MM.1S (cell line): Measurements from ENCODE around the gene LSM14B.

Experiments used
- DNase-seq: peaks from one replicate; pipeline ENCODE4 v3.0.0-alpha.2; 2015
- H2AFZ ChIP-seq: fragments of 300-600 bp; sonication (generic); 2 replicates; pipeline ENCODE4 v1.6.0; 2016; ENCODE audit warnings: antibody characterized with exemption, low read length
- H3F3A ChIP-seq: fragments of 300-600 bp; sonication (generic); 2 replicates; pipeline ENCODE4 v1.6.1; 2016; ENCODE audit warnings: mild to moderate bottlenecking, antibody characterized with exemption, low read length, moderate library complexity, mixed read lengths; ENCODE audit not compliant: insufficient read depth
- H3K27ac ChIP-seq: fragments of 300-600 bp; sonication (generic); 2 replicates; pipeline ENCODE4 v1.5.1; 2016; ENCODE audit warnings: mild to moderate bottlenecking, low read length
- H3K27me3 ChIP-seq: fragments of 300-600 bp; sonication (generic); replicated peaks from 2 replicates; pipeline ENCODE4 v1.6.0; 2016; ENCODE audit warnings: low read length; ENCODE audit not compliant: insufficient read depth
- H3K36me3 ChIP-seq: fragments of 300-600 bp; sonication (generic); replicated peaks from 2 replicates; pipeline ENCODE4 v1.6.1; 2016; ENCODE audit warnings: mild to moderate bottlenecking, low read length, mixed read lengths; ENCODE audit not compliant: insufficient read depth
- H3K4me1 ChIP-seq: fragments of 300-600 bp; sonication (generic); 2 replicates; pipeline ENCODE4 v1.6.1; 2016; ENCODE audit warnings: low read length, mixed read lengths
- H3K4me2 ChIP-seq: fragments of 300-600 bp; sonication (generic); 2 replicates; pipeline ENCODE4 v1.6.0; 2016; ENCODE audit warnings: low read depth, low read length
- H3K4me3 ChIP-seq: fragments of 300-600 bp; sonication (generic); 2 replicates; pipeline ENCODE4 v1.5.1; 2016; ENCODE audit warnings: low read length, mixed read lengths
- H3K79me2 ChIP-seq: fragments of 300-600 bp; sonication (generic); 2 replicates; pipeline ENCODE4 v1.6.1; 2016; ENCODE audit warnings: mixed run types, low read length, mixed read lengths
- H3K9ac ChIP-seq: fragments of 300-600 bp; sonication (generic); 2 replicates; pipeline ENCODE4 v1.6.1; 2016; ENCODE audit warnings: low read length, mixed read lengths
- H3K9me2 ChIP-seq: fragments of 300-600 bp; sonication (generic); replicated peaks from 2 replicates; pipeline ENCODE4 v1.6.1; 2016; ENCODE audit warnings: mild to moderate bottlenecking, low read length, mixed read lengths; ENCODE audit not compliant: insufficient read depth
- H3K9me3 ChIP-seq: fragments of 300-600 bp; sonication (generic); replicated peaks from 2 replicates; pipeline ENCODE4 v1.6.1; 2016; ENCODE audit warnings: mild to moderate bottlenecking, low read length, mixed read lengths; ENCODE audit not compliant: insufficient read depth
- H4K20me1 ChIP-seq: fragments of 300-600 bp; sonication (generic); 2 replicates; pipeline ENCODE4 v1.6.1; 2016; ENCODE audit warnings: mild to moderate bottlenecking, low read length, moderate library complexity, mixed read lengths; ENCODE audit not compliant: insufficient read depth
- CTCF ChIP-seq: fragments of 300-600 bp; sonication (generic); IDR thresholded peaks from 2 replicates; pipeline ENCODE4 v1.5.1; 2016; ENCODE audit warnings: antibody characterized with exemption, low read length, mixed read lengths
- EZH2 ChIP-seq: fragments of 300-600 bp; sonication (generic); optimal IDR thresholded peaks from 2 replicates; pipeline ENCODE3; 2017; ENCODE audit warnings: low read depth, mild to moderate bottlenecking, antibody characterized with exemption, low read length, mixed read lengths
- EZH2phosphoT487 ChIP-seq: fragments of 300-600 bp; sonication (generic); IDR thresholded peaks from 2 replicates; pipeline ENCODE4 v1.6.1; 2018; ENCODE audit warnings: antibody characterized with exemption, low read length

The LSM14B gene

GRCh38 chr20:62127799-62128198, 5.5 kb downstream of the LSM14B start:
- Histone ChIP-seq H3K27ac (no peak overlapping the region), H3K79me2 (peaks cover 34% of the 10 kb centered on the region), H3K27me3 (no peaks in the 10 kb centered on the region), H3K9me2 (no peaks in the 10 kb centered on the region), H3K9ac (no peak overlapping the region), H3K4me1 (peaks cover 6% of the 10 kb centered on the region; the same call in 1 of the 2 replicates), H4K20me1 (peaks cover 10% of the 10 kb centered on the region; the same call in 1 of the 2 replicates), H3F3A (no peaks in the 10 kb centered on the region), H3K9me3 (no peaks in the 10 kb centered on the region), H2AFZ (no peak overlapping the region), H3K36me3 (peaks cover 4% of the 10 kb centered on the region; the same call in 1 of the 2 replicates), H3K4me2 (no peak overlapping the region), H3K4me3 (no peak overlapping the region)
- DNase-seq: no peak
- TF ChIP-seq CTCF: no peak
- no peak for TF ChIP-seq EZH2
- TF ChIP-seq EZH2phosphoT487: no peak

- H3K27me3 ChIP-seq: no peaks in the 10 kb centered on the region
- no peaks in the 10 kb centered on the region for H3K9me3 ChIP-seq
- no peak for TF ChIP-seq CTCF
- no peak for TF ChIP-seq EZH2
- TF ChIP-seq EZH2phosphoT487: no peak
- H4K20me1 ChIP-seq: peaks cover 7% of the 10 kb centered on the region; the same call in 1 of the 2 replicates
- H3K27ac ChIP-seq: no peak overlapping the region
- no peaks in the 10 kb centered on the region for H3K9me2 ChIP-seq
- peaks cover 4% of the 10 kb centered on the region; the same call in 1 of the 2 replicates for H3K36me3 ChIP-seq
- no peak overlapping the region for H3K9ac ChIP-seq
- H3K4me1 ChIP-seq: peaks cover 2% of the 10 kb centered on the region; the same call in 1 of the 2 replicates
- peaks cover 27% of the 10 kb centered on the region for H3K79me2 ChIP-seq
- no peak for DNase-seq
- H2AFZ ChIP-seq: no peak overlapping the region
- no peak overlapping the region for H3K4me2 ChIP-seq
- H3K4me3 ChIP-seq: no peak overlapping the region
- H3F3A ChIP-seq: no peaks in the 10 kb centered on the region
Measured at GRCh38 chr20:62128502-62128901, 6.2 kb downstream of the LSM14B start.

GRCh38 chr20:62129731-62130531, 7.7 kb downstream of the LSM14B start:
- Histone ChIP-seq H3F3A (0 out of 2 replicates have a peak, but pooled peaks cover 7% of the 10 kb centered on the region), H4K20me1 (no peaks in the 10 kb centered on the region), H3K4me3 (no peak overlapping the region), H3K36me3 (peaks cover 4% of the 10 kb centered on the region; the same call in 1 of the 2 replicates), H3K9me3 (no peaks in the 10 kb centered on the region), H3K9me2 (no peaks in the 10 kb centered on the region), H3K27ac (no peak overlapping the region), H3K27me3 (no peaks in the 10 kb centered on the region), H3K79me2 (peaks cover 15% of the 10 kb centered on the region), H3K4me1 (no peaks in the 10 kb centered on the region), H2AFZ (no peak overlapping the region), H3K9ac (no peak overlapping the region), H3K4me2 (no peak overlapping the region)
- no peak for DNase-seq
- TF ChIP-seq EZH2 (no peak), EZH2phosphoT487 (no peak), CTCF (no peak)
